Measurements from ENCODE around the gene PRKG1.

Gene PRKG1

GRCh38 chr10:51313251-51313650 is 239.0 kb downstream of the PRKG1 start:
- no peak overlapping the region for H3K27ac ChIP-seq (replicated peaks)
- no peak overlapping the region for H3K4me3 ChIP-seq (replicated peaks; ENCODE audit: insufficient read depth, low read length)
- DNase-seq (ENCODE audit: low read depth in 1 of 2, low spot score in 1 of 2), result no peak
- H3K27me3 ChIP-seq (ENCODE audit: insufficient read depth, poor library complexity, severe bottlenecking), result no peaks in the 10 kb centered on the region
- TF ChIP-seq GABPA (IDR thresholded peaks at IDR 0.05; ENCODE audit: low read depth), result no peak
- no peak for TF ChIP-seq POLR2AphosphoS5 (IDR thresholded peaks at IDR 0.05; ENCODE audit: low read depth)
- TF ChIP-seq SPI1 (IDR thresholded peaks at IDR 0.05; ENCODE audit: borderline replicate concordance, low read depth), result no peak
- TF ChIP-seq CTCF (IDR thresholded peaks at IDR 0.05; ENCODE audit: insufficient read depth, low read length), result no peak
- TF ChIP-seq REST (IDR thresholded peaks at IDR 0.05; ENCODE audit: insufficient replicate concordance, low read depth), result no peak

- H3K27me3 ChIP-seq (ENCODE audit: insufficient read depth, poor library complexity, severe bottlenecking), result no peaks in the 10 kb centered on the region
- TF ChIP-seq POLR2AphosphoS5 (IDR thresholded peaks at IDR 0.05; ENCODE audit: low read depth) (no peak), SPI1 (IDR thresholded peaks at IDR 0.05; ENCODE audit: borderline replicate concordance, low read depth) (no peak), CTCF (IDR thresholded peaks at IDR 0.05; ENCODE audit: insufficient read depth, low read length) (no peak), REST (IDR thresholded peaks at IDR 0.05; ENCODE audit: insufficient replicate concordance, low read depth) (no peak)
Observed at GRCh38 chr10:51313773-51314478, 239.6 kb downstream of the PRKG1 start.

GRCh38 chr10:51314481-51314880 is 240.2 kb downstream of the PRKG1 start:
- Histone ChIP-seq H3K27me3 (ENCODE audit: insufficient read depth, poor library complexity, severe bottlenecking) (no peaks in the 10 kb centered on the region), H3K4me3 (replicated peaks; ENCODE audit: insufficient read depth, low read length) (no peak overlapping the region), H3K27ac (replicated peaks) (no peak overlapping the region)
- TF ChIP-seq SPI1 (IDR thresholded peaks at IDR 0.05; ENCODE audit: borderline replicate concordance, low read depth) (no peak), REST (IDR thresholded peaks at IDR 0.05; ENCODE audit: insufficient replicate concordance, low read depth) (no peak), GABPA (IDR thresholded peaks at IDR 0.05; ENCODE audit: low read depth) (no peak), CTCF (IDR thresholded peaks at IDR 0.05; ENCODE audit: insufficient read depth, low read length) (no peak), POLR2AphosphoS5 (IDR thresholded peaks at IDR 0.05; ENCODE audit: low read depth) (no peak)
- DNase-seq (ENCODE audit: low read depth in 1 of 2, low spot score in 1 of 2), result no peak

More at GRCh38 chr10:51313773-51314478, 239.6 kb downstream of the PRKG1 start:
- DNase-seq (ENCODE audit: low read depth in 1 of 2, low spot score in 1 of 2), result no peak
- H3K4me3 ChIP-seq (replicated peaks; ENCODE audit: insufficient read depth, low read length), result no peak overlapping the region
- no peak overlapping the region for H3K27ac ChIP-seq (replicated peaks)

Measured in HL-60 (cell line).